ENCODE results near the gene TMPRSS6. TPM values are rescaled to one million over a fixed set of nuclear protein-coding genes. Genes with fewer than 3 reads are reported as not detected.
A peak's percentile ranks its signal among the peaks of the same experiment; 100 is the strongest.

Gene TMPRSS6
- total and polyA plus RNA-seq, 3 experiments from 2014 or later, result 0.16 to 0.68 (median 0.42) TPM

DNA sequence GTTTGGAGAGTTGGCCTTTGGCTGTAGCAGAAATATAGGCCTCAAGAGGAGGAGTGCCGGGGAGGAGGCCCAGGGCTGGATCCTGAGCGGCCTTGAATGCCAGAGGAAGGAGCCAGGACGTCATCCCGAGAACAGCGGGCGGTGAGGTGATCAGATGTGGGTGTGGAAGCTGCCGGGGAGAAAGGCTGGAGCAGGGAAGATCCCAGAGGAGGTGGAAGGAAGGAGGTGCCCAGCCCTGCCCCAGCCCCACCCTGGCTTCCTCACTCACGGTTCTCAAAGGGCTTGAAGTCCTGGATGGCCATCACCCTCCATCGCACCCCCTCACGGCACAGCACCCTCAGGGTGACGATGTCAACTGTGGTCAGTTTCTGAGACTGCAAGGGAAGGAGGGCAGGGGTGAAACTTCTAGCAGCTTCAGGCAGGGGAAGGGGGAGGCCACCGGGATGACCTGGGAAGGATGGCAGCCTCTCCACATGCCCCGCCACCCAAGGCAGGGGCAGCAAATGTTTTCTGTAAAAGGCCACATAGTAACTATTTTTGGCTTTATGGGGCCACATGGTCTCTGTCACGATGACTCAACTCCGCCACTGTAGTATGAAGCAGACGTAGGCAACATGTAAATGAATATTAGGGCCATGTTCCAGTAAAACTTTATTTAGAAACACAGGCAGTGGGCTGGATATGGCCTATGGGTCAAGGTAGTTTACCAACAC is 29.5 kb upstream of the TMPRSS6 start:
- Histone ChIP-seq H3K36me3 (ENCODE audit: insufficient read depth, low read length) (peaks cover 71% of the 10 kb centered on the region), H3K9me3 (ENCODE audit: low read length) (no peaks in the 10 kb centered on the region), H3K27me3 (ENCODE audit: insufficient read depth, low read length, poor library complexity, severe bottlenecking) (no peaks in the 10 kb centered on the region), H3K4me1 (ENCODE audit: insufficient read depth, low read length) (peaks cover 18% of the 10 kb centered on the region), H3K4me3 (ENCODE audit: low read length) (no peak overlapping the region), H3K27ac (ENCODE audit: low read depth, low read length) (no peak overlapping the region)
- Mint-ChIP-seq H3K4me3 (no peak overlapping the region), H3K36me3 (peaks cover 3 to 96% (median 22%) of the 10 kb centered on the region in 3 donors), H3K27me3 (no peaks in the 10 kb centered on the region), H3K9me3 (no peaks in the 10 kb centered on the region), H3K27ac (peak overlapping the region; percentile 43 to 97 (median 91)), H3K4me1 (peaks cover 27 to 49% (median 32%) of the 10 kb centered on the region in 3 donors)
- DNase-seq, result no peak
- CTCF ChIA-PET, result no interaction called here
- POLR2A ChIA-PET, result no interaction called here

DNA sequence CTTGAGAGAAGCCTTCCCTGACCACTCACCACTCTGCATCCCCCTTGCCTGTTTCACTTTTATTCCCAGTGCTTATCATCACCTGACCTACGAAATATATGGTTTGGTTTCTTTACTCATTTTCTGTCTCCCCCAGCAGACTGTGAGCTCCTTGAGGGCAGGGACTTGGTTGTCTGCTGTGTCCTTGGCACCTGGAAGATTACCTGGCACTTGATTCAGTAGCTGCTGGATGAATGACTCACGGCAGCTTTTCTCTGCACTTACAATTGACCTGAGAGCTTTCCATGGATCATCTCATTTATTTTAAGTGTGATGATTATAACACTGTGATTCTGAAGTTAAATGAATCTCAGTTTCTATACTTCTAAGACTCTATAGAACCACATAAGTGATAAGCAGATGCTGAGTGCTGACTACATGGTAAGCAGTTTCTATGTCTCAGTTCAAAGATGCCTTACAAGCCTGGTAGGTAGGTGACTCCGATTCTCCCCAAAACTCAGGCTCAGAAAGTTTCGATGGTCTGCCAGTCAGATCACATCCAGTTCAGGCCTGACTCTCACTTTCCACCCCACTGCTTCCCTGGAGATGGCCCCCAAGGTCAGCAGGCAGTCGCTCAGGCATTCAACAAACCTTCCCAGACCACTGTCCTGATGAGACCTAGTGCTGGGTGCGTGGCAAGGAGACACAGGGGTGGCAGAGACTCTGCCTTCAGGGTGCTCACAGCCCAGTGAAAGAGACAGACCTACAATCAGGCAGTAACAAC is 28.6 kb upstream of the TMPRSS6 start:
- Histone ChIP-seq H3K4me1 (ENCODE audit: insufficient read depth, low read length) (peaks cover 8% of the 10 kb centered on the region), H3K27me3 (ENCODE audit: insufficient read depth, low read length, poor library complexity, severe bottlenecking) (no peaks in the 10 kb centered on the region), H3K36me3 (ENCODE audit: insufficient read depth, low read length) (peaks cover 70% of the 10 kb centered on the region), H3K9me3 (ENCODE audit: low read length) (no peaks in the 10 kb centered on the region), H3K4me3 (ENCODE audit: low read length) (no peak overlapping the region), H3K27ac (ENCODE audit: low read depth, low read length) (no peak overlapping the region)
- DNase-seq, result no peak
- POLR2A ChIA-PET, result interaction anchor here (1.1 kb wide), 1 partner anchor 12 kb away, joined by 3 read pairs; the partner anchor contains the start of gene IL2RB
- Mint-ChIP-seq H3K4me1 (peaks cover 19 to 41% (median 27%) of the 10 kb centered on the region in 3 donors), H3K27ac (peak overlapping the region; percentile 75 to 95 (median 91)), H3K36me3 (peaks cover 3 to 95% (median 18%) of the 10 kb centered on the region in 3 donors), H3K27me3 (no peaks in the 10 kb centered on the region), H3K9me3 (no peaks in the 10 kb centered on the region), H3K4me3 (peak overlapping the region in 2 of 7 donors; percentile 34 to 36)
- CTCF ChIA-PET, result no interaction called here

DNA sequence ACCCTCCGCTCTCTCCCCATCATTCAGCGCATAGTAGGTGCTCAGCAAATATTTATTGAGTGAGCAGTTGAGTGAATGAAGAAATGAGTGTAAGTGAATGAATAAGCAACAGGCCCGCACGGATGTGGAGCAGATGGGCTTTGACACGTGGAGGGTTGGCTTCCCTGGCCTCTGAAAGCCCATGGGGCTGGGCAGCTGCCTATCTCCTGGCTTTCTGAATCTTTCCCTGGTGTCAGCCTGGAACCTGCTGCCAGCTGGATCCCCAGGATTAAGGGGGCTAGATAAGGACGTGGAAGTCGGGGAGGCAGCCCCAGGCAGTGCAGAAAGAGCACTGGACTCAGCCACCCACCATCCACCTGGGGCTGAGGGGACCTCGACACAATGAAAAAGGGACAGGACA is 27.6 kb upstream of the TMPRSS6 start:
- Mint-ChIP-seq H3K27me3 (no peaks in the 10 kb centered on the region), H3K9me3 (no peaks in the 10 kb centered on the region), H3K27ac (peak overlapping the region; percentile 55 to 95 (median 90)), H3K4me1 (peaks cover 26 to 43% (median 30%) of the 10 kb centered on the region in 3 donors), H3K4me3 (no peak overlapping the region), H3K36me3 (peaks cover 10 to 95% (median 16%) of the 10 kb centered on the region in 3 donors)
- Histone ChIP-seq H3K4me3 (ENCODE audit: low read length) (no peak overlapping the region), H3K4me1 (ENCODE audit: insufficient read depth, low read length) (peaks cover 6% of the 10 kb centered on the region), H3K27ac (ENCODE audit: low read depth, low read length) (no peak overlapping the region), H3K36me3 (ENCODE audit: insufficient read depth, low read length) (peaks cover 70% of the 10 kb centered on the region), H3K27me3 (ENCODE audit: insufficient read depth, low read length, poor library complexity, severe bottlenecking) (no peaks in the 10 kb centered on the region), H3K9me3 (ENCODE audit: low read length) (no peaks in the 10 kb centered on the region)
- POLR2A ChIA-PET, result interaction anchor here (1.1 kb wide), 2 partner anchors 13 to 60 kb away, joined by 3 read pairs; partner anchors contain the start of gene IL2RB
- CTCF ChIA-PET, result interaction anchor here (1.3 to 1.7 kb wide), 2 partner anchors 10 to 29 kb away, joined by 3 to 5 read pairs; no protein-coding TSS in a partner anchor
- DNase-seq, result no peak

DNA sequence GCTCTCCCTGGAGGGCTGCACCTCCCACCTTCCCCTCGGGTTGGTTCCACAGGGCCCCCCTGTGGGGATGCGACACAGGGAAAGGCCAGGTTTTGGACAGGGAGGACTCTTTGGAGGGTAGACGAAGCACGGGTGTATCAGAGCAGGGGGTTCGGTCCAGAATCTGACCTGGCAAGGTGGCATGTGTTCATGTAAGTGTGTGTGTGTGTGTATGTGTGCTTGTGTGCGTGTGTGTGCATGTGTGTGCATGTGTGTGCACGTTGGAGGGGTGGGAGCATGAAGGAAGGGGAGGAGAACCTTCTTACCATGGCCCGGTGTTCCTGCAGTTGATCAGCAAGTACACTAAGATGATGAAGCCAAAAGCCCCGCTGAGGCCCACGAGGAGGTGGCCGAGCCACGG is 25.5 kb upstream of the TMPRSS6 start:
- Mint-ChIP-seq H3K27me3 (no peaks in the 10 kb centered on the region), H3K36me3 (peaks cover 10 to 94% (median 16%) of the 10 kb centered on the region in 3 donors), H3K27ac (peak overlapping the region in 6 of 8 donors; percentile 36 to 92 (median 70)), H3K9me3 (no peaks in the 10 kb centered on the region), H3K4me3 (peak overlapping the region in 1 of 7 donors; percentile 36), H3K4me1 (peaks cover 25 to 51% (median 29%) of the 10 kb centered on the region in 3 donors)
- DNase-seq, result no peak
- H3K27ac ChIP-seq (ENCODE audit: low read depth, low read length), result no peak overlapping the region
- no peaks in the 10 kb centered on the region for H3K9me3 ChIP-seq (ENCODE audit: low read length)
- H3K36me3 ChIP-seq (ENCODE audit: insufficient read depth, low read length), result peaks cover 66% of the 10 kb centered on the region
- CTCF ChIA-PET, result interaction anchor here (1.0 to 1.4 kb wide), 2 partner anchors 13 kb away, joined by 4 read pairs; no protein-coding TSS in a partner anchor
- no peak overlapping the region for H3K4me3 ChIP-seq (ENCODE audit: low read length)
- no peaks in the 10 kb centered on the region for H3K27me3 ChIP-seq (ENCODE audit: insufficient read depth, low read length, poor library complexity, severe bottlenecking)
- POLR2A ChIA-PET, result no interaction called here
- no peaks in the 10 kb centered on the region for H3K4me1 ChIP-seq (ENCODE audit: insufficient read depth, low read length)

DNA sequence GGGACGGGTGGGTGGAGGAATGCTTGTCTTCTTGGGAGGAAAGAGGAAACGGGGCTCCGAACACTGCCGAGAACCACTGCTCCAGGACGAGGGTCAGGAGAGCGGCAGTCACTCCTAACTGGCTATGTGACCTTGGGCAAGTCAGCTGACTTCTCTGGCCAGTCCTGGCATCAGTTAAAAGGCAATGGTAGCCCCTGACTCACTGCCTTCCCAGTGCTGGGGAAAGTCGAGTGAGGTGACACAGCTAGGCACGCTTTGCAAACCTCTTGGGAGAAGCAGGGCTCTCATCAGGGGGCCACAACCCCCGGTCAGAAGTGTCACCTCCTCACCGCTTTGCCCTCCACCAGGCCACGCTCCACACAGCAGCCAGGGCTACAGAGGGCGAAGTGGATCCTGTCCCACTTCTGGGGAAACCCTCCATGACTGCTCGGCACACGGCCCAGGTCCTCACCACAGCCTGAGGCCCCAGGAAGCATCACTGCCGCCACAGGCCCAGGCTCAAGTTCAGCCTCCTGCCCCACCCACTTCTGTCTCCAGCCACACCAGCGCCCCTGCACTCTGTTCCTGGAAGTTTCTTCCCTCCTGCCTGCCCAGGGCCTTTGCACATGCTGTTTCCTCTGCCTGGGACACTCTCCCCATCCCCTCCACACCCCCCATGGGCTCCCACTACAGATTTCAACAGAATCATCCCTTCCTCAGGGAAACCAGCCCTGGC is 23.9 kb upstream of the TMPRSS6 start:
- Mint-ChIP-seq H3K9me3 (no peaks in the 10 kb centered on the region), H3K4me3 (no peak overlapping the region), H3K27ac (peak overlapping the region; percentile 50 to 96 (median 80)), H3K27me3 (no peaks in the 10 kb centered on the region), H3K36me3 (peaks cover 10 to 93% (median 15%) of the 10 kb centered on the region in 3 donors), H3K4me1 (peaks cover 21 to 50% (median 27%) of the 10 kb centered on the region in 3 donors)
- Histone ChIP-seq H3K9me3 (ENCODE audit: low read length) (no peaks in the 10 kb centered on the region), H3K4me3 (ENCODE audit: low read length) (no peak overlapping the region), H3K36me3 (ENCODE audit: insufficient read depth, low read length) (peaks cover 58% of the 10 kb centered on the region), H3K27me3 (ENCODE audit: insufficient read depth, low read length, poor library complexity, severe bottlenecking) (no peaks in the 10 kb centered on the region), H3K4me1 (ENCODE audit: insufficient read depth, low read length) (no peaks in the 10 kb centered on the region), H3K27ac (ENCODE audit: low read depth, low read length) (no peak overlapping the region)
- CTCF ChIA-PET, result interaction anchor here (0.7 to 3.4 kb wide), 3 partner anchors 11 to 66 kb away, joined by 3 to 10 read pairs (median 3); partner anchors contain the start of gene IL2RB
- no peak for DNase-seq
- POLR2A ChIA-PET, result no interaction called here

DNA sequence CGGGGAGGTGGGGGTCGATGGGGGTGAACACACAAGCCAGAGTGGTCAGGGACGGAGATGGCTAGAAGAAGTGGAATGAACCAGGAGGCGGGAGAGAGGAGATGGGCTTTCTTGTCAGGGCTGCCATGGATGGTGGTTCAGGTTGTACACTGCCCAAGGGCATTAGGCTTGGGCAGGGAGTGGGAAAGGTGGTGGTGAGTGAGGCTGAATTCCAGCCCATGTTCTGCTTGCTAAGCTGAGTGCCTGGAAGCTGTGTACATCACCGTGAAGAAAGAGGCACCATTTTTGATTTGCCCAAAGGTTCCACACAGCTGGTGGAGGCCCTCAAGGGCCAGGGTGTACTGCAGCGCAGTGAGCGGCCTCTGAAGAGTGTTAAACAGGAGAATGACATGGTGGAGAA is 23.3 kb upstream of the TMPRSS6 start:
- Histone ChIP-seq H3K4me3 (ENCODE audit: low read length) (no peak overlapping the region), H3K4me1 (ENCODE audit: insufficient read depth, low read length) (no peaks in the 10 kb centered on the region), H3K36me3 (ENCODE audit: insufficient read depth, low read length) (peaks cover 51% of the 10 kb centered on the region), H3K9me3 (ENCODE audit: low read length) (no peaks in the 10 kb centered on the region), H3K27ac (ENCODE audit: low read depth, low read length) (no peak overlapping the region), H3K27me3 (ENCODE audit: insufficient read depth, low read length, poor library complexity, severe bottlenecking) (no peaks in the 10 kb centered on the region)
- H3K4me3 Mint-ChIP-seq, result no peak overlapping the region
- H3K4me1 Mint-ChIP-seq, result peaks cover 14 to 43% (median 21%) of the 10 kb centered on the region in 3 donors
- POLR2A ChIA-PET, result no interaction called here
- H3K9me3 Mint-ChIP-seq, result no peaks in the 10 kb centered on the region
- H3K27ac Mint-ChIP-seq, result peak overlapping the region; percentile 5 to 96 (median 80)
- DNase-seq, result no peak
- CTCF ChIA-PET, result interaction anchor here (0.7 to 3.4 kb wide), 5 partner anchors 10 to 67 kb away, joined by 3 to 10 read pairs (median 4); partner anchors contain the start of gene IL2RB
- H3K27me3 Mint-ChIP-seq, result no peaks in the 10 kb centered on the region
- peaks cover 9 to 93% (median 10%) of the 10 kb centered on the region in 3 donors for H3K36me3 Mint-ChIP-seq

DNA sequence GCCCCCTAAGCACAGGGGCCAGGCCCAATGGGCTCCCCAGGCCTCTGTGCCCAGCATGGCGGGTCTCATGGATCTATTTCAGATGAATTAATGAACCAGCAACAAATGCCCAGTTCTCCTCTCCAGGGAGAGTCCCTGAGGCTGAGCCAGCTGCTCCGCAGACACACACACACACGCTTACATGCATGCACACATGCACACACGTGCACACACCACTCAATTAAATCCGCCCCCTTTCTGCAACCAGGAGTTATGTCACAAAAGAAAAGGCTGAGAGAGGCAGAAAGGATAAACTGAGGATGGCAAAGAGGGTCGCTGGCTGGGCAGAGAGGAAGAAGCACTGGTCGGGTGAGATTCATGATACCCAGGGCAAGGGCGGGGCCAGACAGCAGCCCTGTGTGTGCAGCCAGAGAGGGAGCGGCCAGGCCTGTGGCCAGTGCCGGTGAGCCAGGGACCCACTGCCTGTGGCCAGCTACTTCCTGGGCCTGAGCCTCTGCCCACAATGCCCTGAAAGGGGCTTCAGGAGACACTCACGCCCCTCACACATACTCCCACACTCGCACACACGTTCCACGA is 20.4 kb upstream of the TMPRSS6 start:
- Mint-ChIP-seq H3K4me1 (peaks cover 12 to 47% (median 21%) of the 10 kb centered on the region in 3 donors), H3K27ac (peak overlapping the region in 7 of 8 donors; percentile 51 to 92 (median 83)), H3K36me3 (peaks cover 7 to 92% (median 11%) of the 10 kb centered on the region in 3 donors), H3K4me3 (peak overlapping the region in 1 of 7 donors; percentile 23), H3K27me3 (no peaks in the 10 kb centered on the region), H3K9me3 (no peaks in the 10 kb centered on the region)
- DNase-seq, result no peak
- no peaks in the 10 kb centered on the region for H3K9me3 ChIP-seq (ENCODE audit: low read length)
- no peak overlapping the region for H3K27ac ChIP-seq (ENCODE audit: low read depth, low read length)
- H3K4me1 ChIP-seq (ENCODE audit: insufficient read depth, low read length), result no peaks in the 10 kb centered on the region
- CTCF ChIA-PET, result interaction anchor here (3.4 kb wide), 1 partner anchor 8 kb away, joined by 10 read pairs; no protein-coding TSS in a partner anchor
- H3K27me3 ChIP-seq (ENCODE audit: insufficient read depth, low read length, poor library complexity, severe bottlenecking), result no peaks in the 10 kb centered on the region
- H3K36me3 ChIP-seq (ENCODE audit: insufficient read depth, low read length), result peaks cover 39% of the 10 kb centered on the region
- POLR2A ChIA-PET, result interaction anchor here (0.6 kb wide), 2 partner anchors 150 to 528 kb away, joined by 3 read pairs; partner anchors contain the start of gene PDXP
- no peak overlapping the region for H3K4me3 ChIP-seq (ENCODE audit: low read length)

All from CD8-positive, alpha-beta memory T cell (primary cell).